A549 (cell line): Measurements from ENCODE around the gene GNG12. TPM values are rescaled to one million over a fixed set of nuclear protein-coding genes. Genes with fewer than 3 reads are reported as not detected.

Experiments
- ATAC-seq, 2 experiments: fragments of 200-7000 bp in 1 of 2; fragments of >200 bp in 1 of 2; cut with Nextera tagmentation in 1 of 2; cut with Tn5 transposase in 1 of 2; 3 replicates each; pipeline versions ENCODE4 v1.8.0 to v1.9.1; 2018 to 2020; ENCODE audit warnings: mild to moderate bottlenecking in 1 of 2, moderate library complexity in 1 of 2
- CTCF ChIA-PET: fragments of 300-600 bp; sonication (Branson Sonifier 250); formaldehyde crosslinking; extraction: SDS; loops from one replicate; lab custom pipeline; 2021; ENCODE audit warnings: antibody characterized with exemption, inconsistent platforms; lab: Yijun Ruan, JAX
- POLR2A ChIA-PET: fragments of 350-600 bp; formaldehyde crosslinking; extraction: SDS; loops from one replicate; lab custom pipeline; 2021; ENCODE audit warnings: antibody characterized with exemption, inconsistent platforms; lab: Yijun Ruan, JAX
- DNase-seq, 2 experiments: peaks; one replicate each; pipeline versions ENCODE4 v3.0.0 to v3.0.0-alpha.2; 2011 to 2016; ENCODE audit warnings: low read depth in 1 of 2, low spot score in 1 of 2
- FAIRE-seq: peaks from 2 replicates; lab custom pipeline; 2011; peaks lifted over from hg19 to GRCh38; lab: Jason Lieb, UNC
- H3K27ac ChIP-seq, 2 experiments: fragments of >200 bp; sonication (Bioruptor Twin); formaldehyde crosslinking; 3 replicates each; pipeline ENCODE4 v1.5.1; 2016 to 2017
- H3K4me1 ChIP-seq: fragments of >200 bp; sonication (Bioruptor Twin); formaldehyde crosslinking; 3 replicates; pipeline ENCODE4 v1.6.1; 2016
- H3K4me2 ChIP-seq: fragments of >200 bp; sonication (Bioruptor Twin); formaldehyde crosslinking; 3 replicates; pipeline ENCODE4 v1.6.1; 2016
- H3K4me3 ChIP-seq: fragments of >200 bp; sonication (Bioruptor Twin); formaldehyde crosslinking; 3 replicates; pipeline ENCODE4 v1.5.1; 2016
- H3K9me3 ChIP-seq: fragments of >200 bp; sonication (Bioruptor Twin); formaldehyde crosslinking; 3 replicates; pipeline ENCODE4 v1.6.1; 2016
- CBX8 ChIP-seq: fragments of 200-600 bp; sonication (generic); IDR thresholded peaks from 2 replicates; pipeline ENCODE4 v1.6.1; 2016
- CEBPB ChIP-seq, 2 experiments: fragments of >200 bp in 1 of 2; sonication (Bioruptor Twin) in 1 of 2; formaldehyde crosslinking in 1 of 2; IDR thresholded peaks; 2 replicates each; pipeline ENCODE4 v1.6.1; 2012 to 2016
- EHMT2 ChIP-seq: fragments of 200-600 bp; sonication (generic); IDR thresholded peaks from 2 replicates; pipeline ENCODE4 v1.6.1; 2016; ENCODE audit warnings: antibody characterized with exemption, low read depth, mild to moderate bottlenecking, moderate library complexity
- FOSB ChIP-seq: fragments of 250-450 bp; sonication (Bioruptor Pico); IDR thresholded peaks from 2 replicates; pipeline ENCODE4 v1.5.0; 2020; ENCODE audit warnings: mild to moderate bottlenecking, moderate library complexity
- FOSL2 ChIP-seq, 2 experiments: fragments of 450-650 bp in 1 of 2; fragments of >200 bp in 1 of 2; sonication (Bioruptor Twin) in 1 of 2; formaldehyde crosslinking; IDR thresholded peaks; 2 replicates each; pipeline versions ENCODE4 v1.5.0 to v1.6.1; 2016 to 2020; ENCODE audit warnings: mild to moderate bottlenecking in 1 of 2, moderate library complexity in 1 of 2
- HES2 ChIP-seq: fragments of >200 bp; sonication (Bioruptor Twin); formaldehyde crosslinking; IDR thresholded peaks from 2 replicates; pipeline ENCODE4 v1.6.1; 2016
- JUNB ChIP-seq: fragments of >200 bp; sonication (Bioruptor Twin); formaldehyde crosslinking; IDR thresholded peaks from 2 replicates; pipeline ENCODE4 v1.6.1; 2016
- KDM1A ChIP-seq: fragments of 200-600 bp; sonication (generic); IDR thresholded peaks from 2 replicates; pipeline ENCODE4 v1.6.1; 2016; ENCODE audit warnings: low read depth, mild to moderate bottlenecking
- KDM5A ChIP-seq: fragments of 200-600 bp; sonication (generic); IDR thresholded peaks from 2 replicates; pipeline ENCODE4 v1.6.1; 2016; ENCODE audit warnings: antibody characterized with exemption, mild to moderate bottlenecking
- MAFK ChIP-seq: fragments of 450-650 bp; IDR thresholded peaks from 2 replicates; pipeline ENCODE4 v1.6.1; 2014; ENCODE audit not compliant: partially characterized antibody
- MAZ ChIP-seq: fragments of 150-350 bp; IDR thresholded peaks from 2 replicates; pipeline ENCODE4 v1.6.1; 2014; ENCODE audit warnings: antibody characterized with exemption, low read depth, low read length, borderline replicate concordance
- MYC ChIP-seq: IDR thresholded peaks from 2 replicates; pipeline ENCODE4 v1.6.1; 2012; ENCODE audit warnings: mild to moderate bottlenecking, inconsistent platforms, low read length, improper control_type of control experiment, borderline replicate concordance
- POLR2AphosphoS2 ChIP-seq: conservative IDR thresholded peaks from 2 replicates; pipeline ENCODE4 v1.6.1; 2012; ENCODE audit warnings: low read length, improper control_type of control experiment, inconsistent platforms
- RAD21 ChIP-seq, 2 experiments: fragments of >200 bp in 1 of 2; sonication (Bioruptor Twin) in 1 of 2; formaldehyde crosslinking in 1 of 2; IDR thresholded peaks in 1 of 2; conservative IDR thresholded peaks in 1 of 2; 2 replicates in 1 of 2; 3 replicates in 1 of 2; pipeline ENCODE4 v1.6.1; 2012 to 2018; ENCODE audit warnings: inconsistent platforms in 1 of 2
- RARB ChIP-seq: fragments of 250-450 bp; sonication (Bioruptor Pico); IDR thresholded peaks from 2 replicates; pipeline ENCODE4 v1.8.0; 2021; ENCODE audit warnings: mild to moderate bottlenecking, moderate library complexity
- RFX5 ChIP-seq: fragments of 450-650 bp; IDR thresholded peaks from 2 replicates; pipeline ENCODE4 v1.7.1; 2014; ENCODE audit warnings: antibody characterized with exemption, mild to moderate bottlenecking, moderate library complexity
- RNF2 ChIP-seq: fragments of 200-600 bp; sonication (generic); IDR thresholded peaks from 2 replicates; pipeline ENCODE4 v1.6.1; 2016; ENCODE audit warnings: low read depth, mild to moderate bottlenecking, antibody characterized with exemption, moderate library complexity, borderline replicate concordance
- TP53 ChIP-seq: fragments of 250-450 bp; sonication (Bioruptor Pico); IDR thresholded peaks from 2 replicates; pipeline ENCODE4 v1.5.0; 2021; ENCODE audit warnings: mild to moderate bottlenecking, moderate library complexity
- USF2 ChIP-seq: fragments of 450-650 bp; IDR thresholded peaks from 2 replicates; pipeline ENCODE4 v1.6.1; 2014; ENCODE audit warnings: antibody characterized with exemption
- ZFP36 ChIP-seq: fragments of 450-650 bp; IDR thresholded peaks from 2 replicates; pipeline ENCODE4 v1.6.1; 2014; ENCODE audit warnings: borderline replicate concordance; ENCODE audit not compliant: partially characterized antibody
- ZNF302 ChIP-seq: fragments of 250-450 bp; sonication (Bioruptor Pico); IDR thresholded peaks from 2 replicates; pipeline ENCODE4 v1.9.0; 2021; ENCODE audit warnings: inconsistent platforms, mild to moderate bottlenecking, moderate library complexity
- ZSCAN20 ChIP-seq: fragments of 250-450 bp; sonication (Bioruptor Pico); IDR thresholded peaks from 2 replicates; pipeline ENCODE4 v1.8.0; 2022; ENCODE audit warnings: mild to moderate bottlenecking, moderate library complexity
- WGBS: methylation state at CpG from one replicate; pipeline ENCODE4 v1.1.6; 2017; ENCODE audit errors: missing lambda C conversion rate; 5-methylcytosine and 5-hydroxymethylcytosine counted together
- polyA plus RNA-seq, 4 experiments: library from polyadenylated mRNA; depleted of rRNA in 3 of 4; stranded (reverse); fragments of >200 nt; fragmentation: RNase III in 1 of 4; extraction: RNeasy Plus Mini Kit Qiagen cat#74134 plus additional on column Dnase treatment in 1 of 4; gene quantifications; 2 replicates in 3 of 4; 3 replicates in 1 of 4; pipeline ENCODE4 v1.2.3, GENCODE V29; 2011 to 2017
- TF ChIP-seq, protein P1 (sequence below): fragments of >200 bp; sonication (Bioruptor Twin); formaldehyde crosslinking; IDR thresholded peaks from 3 replicates; pipeline ENCODE4 v1.6.1; 2016
- TF ChIP-seq, protein P2 (sequence below): IDR thresholded peaks from 2 replicates; pipeline ENCODE4 v1.6.1; 2012
- TF ChIP-seq, protein P3 (sequence below): IDR thresholded peaks from 2 replicates; pipeline ENCODE4 v1.6.1; 2012

The GNG12 gene
- polyA plus RNA-seq, 2 of the 4 experiments (the other 2 are of a cell fraction), result 91.8 to 132 TPM

- WGBS, result 3% methylated on average over 1 of the region's 1 CpG
- CTCF ChIA-PET, result interaction anchor here (1.4 to 13.3 kb wide), 5 partner anchors 8 to 214 kb away, joined by 4 to 197 read pairs (median 11); no protein-coding TSS in a partner anchor
- POLR2A ChIA-PET, result interaction anchor here (0.9 kb wide), 1 partner anchor 8 kb away, joined by 3 read pairs; no protein-coding TSS in a partner anchor
- ATAC-seq (peak in 1 of 2 experiments; percentile 6; a peak in 1 of 6 replicates), DNase-seq (no peak), FAIRE-seq (no peak)
- Histone ChIP-seq H3K9me3 (no peaks in the 10 kb centered on the region), H3K4me3 (peak overlapping the region; percentile 8; the same call in 1 of the 3 replicates), H3K4me2 (peak overlapping the region; percentile 97), H3K27ac (peak overlapping the region; percentile 89 to 94), H3K4me1 (peaks cover 73% of the 10 kb centered on the region)
- peak; percentile 85 for TF ChIP-seq MAFK
- TF ChIP-seq, protein P1, sequence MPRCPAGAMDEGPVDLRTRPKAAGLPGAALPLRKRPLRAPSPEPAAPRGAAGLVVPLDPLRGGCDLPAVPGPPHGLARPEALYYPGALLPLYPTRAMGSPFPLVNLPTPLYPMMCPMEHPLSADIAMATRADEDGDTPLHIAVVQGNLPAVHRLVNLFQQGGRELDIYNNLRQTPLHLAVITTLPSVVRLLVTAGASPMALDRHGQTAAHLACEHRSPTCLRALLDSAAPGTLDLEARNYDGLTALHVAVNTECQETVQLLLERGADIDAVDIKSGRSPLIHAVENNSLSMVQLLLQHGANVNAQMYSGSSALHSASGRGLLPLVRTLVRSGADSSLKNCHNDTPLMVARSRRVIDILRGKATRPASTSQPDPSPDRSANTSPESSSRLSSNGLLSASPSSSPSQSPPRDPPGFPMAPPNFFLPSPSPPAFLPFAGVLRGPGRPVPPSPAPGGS, result no peak
- no peak for TF ChIP-seq TP53 (CRISPR knock-in tag)
- TF ChIP-seq RARB (CRISPR knock-in tag), result no peak
Measured at GRCh38 chr1:67750691-67751054, 82.6 kb downstream of the GNG12 start.

- 2% methylated on average over 8 of the region's 8 CpGs for WGBS
Measured at GRCh38 chr1:67749844-67750690, 83.2 kb downstream of the GNG12 start.

GRCh38 chr1:67749263-67749843 is 83.9 kb downstream of the GNG12 start:
- peak overlapping the region; percentile 89 to 94 for H3K27ac ChIP-seq
- ChIA-PET POLR2A (interaction anchor here (0.6 to 1.3 kb wide), 5 partner anchors 9 to 64 kb away, joined by 3 to 5 read pairs (median 4); partner anchors contain the start of gene GADD45A), CTCF (interaction anchor here (3.2 to 13.3 kb wide), 2 partner anchors 11 to 213 kb away, joined by 16 to 197 read pairs; no protein-coding TSS in a partner anchor)
- H3K4me3 ChIP-seq, result peak overlapping the region; percentile 35
- ATAC-seq, result peak; percentile 57 to 62
- WGBS, result 0% methylated on average over 3 of the region's 5 CpGs
- H3K9me3 ChIP-seq, result no peaks in the 10 kb centered on the region
- no peak for DNase-seq
- peak overlapping the region; percentile 97 for H3K4me2 ChIP-seq
- TF ChIP-seq MAFK (no peak), ZSCAN20 (CRISPR knock-in tag) (no peak), MYC (no peak), RNF2 (no peak), RFX5 (no peak), MAZ (no peak), POLR2AphosphoS2 (no peak), EHMT2 (no peak), FOSB (CRISPR knock-in tag) (no peak), RAD21 (conservative IDR thresholded peaks at IDR 0.05 in 1 of 2, IDR thresholded peaks at IDR 0.05 in 1 of 2) (no peak), ZNF302 (CRISPR knock-in tag) (no peak), USF2 (no peak), ZFP36 (no peak), KDM5A (no peak), CEBPB (IDR thresholded peaks at IDR 0.05) (no peak), FOSL2 (IDR thresholded peaks at IDR 0.05) (no peak), FOSL2 (CRISPR knock-in tag; IDR thresholded peaks at IDR 0.05) (no peak), KDM1A (no peak), TP53 (CRISPR knock-in tag) (no peak)
- TF ChIP-seq, protein P2, sequence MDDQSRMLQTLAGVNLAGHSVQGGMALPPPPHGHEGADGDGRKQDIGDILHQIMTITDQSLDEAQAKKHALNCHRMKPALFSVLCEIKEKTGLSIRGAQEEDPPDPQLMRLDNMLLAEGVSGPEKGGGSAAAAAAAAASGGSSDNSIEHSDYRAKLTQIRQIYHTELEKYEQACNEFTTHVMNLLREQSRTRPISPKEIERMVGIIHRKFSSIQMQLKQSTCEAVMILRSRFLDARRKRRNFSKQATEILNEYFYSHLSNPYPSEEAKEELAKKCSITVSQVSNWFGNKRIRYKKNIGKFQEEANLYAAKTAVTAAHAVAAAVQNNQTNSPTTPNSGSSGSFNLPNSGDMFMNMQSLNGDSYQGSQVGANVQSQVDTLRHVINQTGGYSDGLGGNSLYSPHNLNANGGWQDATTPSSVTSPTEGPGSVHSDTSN, result no peak
- H3K4me1 ChIP-seq, result peaks cover 79% of the 10 kb centered on the region
- FAIRE-seq, result no peak

More at GRCh38 chr1:67749844-67750690, 83.2 kb downstream of the GNG12 start:
- Histone ChIP-seq H3K9me3 (no peaks in the 10 kb centered on the region), H3K4me3 (peak overlapping the region; percentile 35; the same call in 1 of the 3 replicates), H3K27ac (peak overlapping the region; percentile 89 to 94), H3K4me1 (peaks cover 79% of the 10 kb centered on the region)
- peak; percentile 79 for ATAC-seq
- POLR2A ChIA-PET, result interaction anchor here (0.6 to 1.3 kb wide), 5 partner anchors 9 to 65 kb away, joined by 3 to 5 read pairs (median 4); partner anchors contain the start of gene GADD45A
- CTCF ChIA-PET, result interaction anchor here (1.4 to 13.3 kb wide), 4 partner anchors 8 to 214 kb away, joined by 4 to 197 read pairs (median 10); no protein-coding TSS in a partner anchor
- FAIRE-seq, result no peak
- TF ChIP-seq, protein P3, sequence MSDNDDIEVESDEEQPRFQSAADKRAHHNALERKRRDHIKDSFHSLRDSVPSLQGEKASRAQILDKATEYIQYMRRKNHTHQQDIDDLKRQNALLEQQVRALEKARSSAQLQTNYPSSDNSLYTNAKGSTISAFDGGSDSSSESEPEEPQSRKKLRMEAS, result peak; percentile 38
- TF ChIP-seq HES2, result no peak
- no peak for TF ChIP-seq CBX8
- no peak; the same call in 1 of the 2 replicates for TF ChIP-seq FOSL2 (IDR thresholded peaks at IDR 0.05)
- TF ChIP-seq FOSL2 (CRISPR knock-in tag; IDR thresholded peaks at IDR 0.05), result 0 out of 2 replicates have a peak, but pooled peaks have one; percentile 35
- TF ChIP-seq MAFK, result peak; percentile 50
- TF ChIP-seq JUNB, result 0 out of 2 replicates have a peak, but pooled peaks have one; percentile 12
- TF ChIP-seq, all 56 proteins: peak for 4
- peak in 1 of 2 experiments; percentile 65 for DNase-seq
- H3K4me2 ChIP-seq, result peak overlapping the region; percentile 97
